ENCODE results near the gene RCAN3.
A peak's percentile ranks its signal among the peaks of the same experiment; 100 is the strongest.
"Not testable (repeated sequence)": the region's sequence is repeated elsewhere in the genome, so short reads cannot be mapped to it uniquely, and the experiment has no call there.

The RCAN3 gene

DNA sequence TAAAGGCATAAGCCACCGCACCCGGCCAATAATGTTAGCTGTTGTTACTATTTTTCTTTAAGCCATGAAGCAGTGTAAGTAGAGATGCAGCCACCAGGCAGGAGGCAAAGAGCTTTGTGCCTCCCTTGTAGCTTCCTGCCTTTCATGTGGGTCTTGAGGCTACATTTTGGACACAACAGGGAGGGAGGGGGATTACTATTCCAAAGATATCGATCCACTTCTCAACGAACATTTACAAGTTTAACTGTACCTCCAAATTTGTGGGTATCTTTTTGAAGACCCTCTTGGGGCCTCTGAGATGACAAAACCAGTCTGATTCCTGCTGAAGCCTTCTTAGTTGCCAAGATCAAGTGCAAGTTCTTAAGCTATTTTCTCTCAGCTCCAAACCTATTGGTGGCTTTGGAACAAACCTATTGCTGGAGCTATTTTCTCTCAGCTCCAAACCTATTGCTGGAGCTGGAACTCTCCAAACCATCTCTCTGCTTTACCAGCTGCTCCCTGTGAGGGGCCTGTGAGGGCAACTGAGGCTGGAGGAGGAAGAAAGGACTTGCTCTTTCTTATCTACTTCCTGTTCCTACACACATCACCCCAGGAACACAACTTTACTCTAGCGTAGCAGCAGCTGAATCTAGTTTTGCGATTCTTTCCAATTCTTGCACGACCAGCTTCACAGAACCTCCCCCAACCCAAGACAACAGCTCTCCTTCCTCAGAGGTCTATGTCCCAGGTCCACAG lies 16.1 kb upstream of the RCAN3 start:
- no peak for DNase-seq

DNA sequence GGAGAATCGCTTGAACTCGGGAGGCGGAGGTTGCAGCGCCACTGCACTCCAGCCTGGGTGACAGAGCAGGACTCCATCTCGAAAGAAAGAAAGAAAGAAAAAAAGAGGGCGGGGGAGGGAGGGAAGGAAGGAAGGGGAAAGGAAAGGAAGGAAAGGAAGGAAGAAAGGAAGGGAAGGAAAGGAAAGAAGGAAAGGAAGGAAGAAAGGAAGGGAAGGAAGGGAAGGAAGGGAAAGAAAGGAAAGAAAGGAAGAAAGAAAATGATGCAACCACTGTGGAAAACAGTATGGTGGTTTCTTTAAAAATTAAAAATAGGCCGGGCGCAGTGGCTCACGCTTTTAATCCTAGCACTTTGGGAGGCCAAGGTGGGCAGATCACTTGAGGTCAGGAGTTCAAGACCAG lies 15.2 kb upstream of the RCAN3 start:
- DNase-seq: no peak

DNA sequence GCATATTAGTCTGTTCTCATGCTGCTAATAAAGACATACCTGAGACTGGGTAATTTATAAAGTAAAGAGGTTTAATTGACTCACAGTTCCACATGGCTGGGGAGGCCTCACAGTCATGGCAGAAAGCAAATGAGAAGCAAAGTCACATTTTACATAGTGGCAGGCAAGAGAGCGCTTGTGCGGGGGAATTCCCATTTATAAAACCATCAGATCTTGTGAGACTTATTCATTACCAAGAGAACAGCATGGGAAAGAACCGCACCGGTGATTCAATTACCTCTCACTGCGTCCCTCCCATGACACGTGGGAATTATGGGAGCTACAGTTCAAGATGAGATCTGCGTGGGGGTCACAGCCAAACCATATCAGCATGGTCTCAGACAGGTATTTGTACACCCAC lies 14.5 kb upstream of the RCAN3 start:
- DNase-seq: not testable (repeated sequence)

DNA sequence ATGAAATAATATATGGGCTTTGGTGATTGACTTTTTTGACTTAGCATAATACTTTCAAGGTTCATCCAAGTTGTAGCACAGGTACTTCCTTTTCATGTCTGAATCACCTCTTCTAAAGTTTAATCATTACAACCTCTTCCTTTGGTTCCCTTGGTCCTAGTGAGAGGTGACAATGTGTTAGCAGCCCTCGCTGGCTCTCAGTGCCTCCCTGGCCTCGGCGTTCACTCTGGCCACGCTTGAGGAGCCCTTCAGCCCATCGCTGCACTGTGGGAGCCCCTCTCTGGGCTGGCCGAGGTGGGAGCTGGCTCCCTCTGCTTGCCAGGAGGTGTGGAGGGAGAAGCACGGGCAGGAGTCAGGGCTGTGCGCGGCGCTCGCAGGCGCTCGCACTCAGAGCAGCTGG lies 13.0 kb upstream of the RCAN3 start:
- no peak for DNase-seq

DNA sequence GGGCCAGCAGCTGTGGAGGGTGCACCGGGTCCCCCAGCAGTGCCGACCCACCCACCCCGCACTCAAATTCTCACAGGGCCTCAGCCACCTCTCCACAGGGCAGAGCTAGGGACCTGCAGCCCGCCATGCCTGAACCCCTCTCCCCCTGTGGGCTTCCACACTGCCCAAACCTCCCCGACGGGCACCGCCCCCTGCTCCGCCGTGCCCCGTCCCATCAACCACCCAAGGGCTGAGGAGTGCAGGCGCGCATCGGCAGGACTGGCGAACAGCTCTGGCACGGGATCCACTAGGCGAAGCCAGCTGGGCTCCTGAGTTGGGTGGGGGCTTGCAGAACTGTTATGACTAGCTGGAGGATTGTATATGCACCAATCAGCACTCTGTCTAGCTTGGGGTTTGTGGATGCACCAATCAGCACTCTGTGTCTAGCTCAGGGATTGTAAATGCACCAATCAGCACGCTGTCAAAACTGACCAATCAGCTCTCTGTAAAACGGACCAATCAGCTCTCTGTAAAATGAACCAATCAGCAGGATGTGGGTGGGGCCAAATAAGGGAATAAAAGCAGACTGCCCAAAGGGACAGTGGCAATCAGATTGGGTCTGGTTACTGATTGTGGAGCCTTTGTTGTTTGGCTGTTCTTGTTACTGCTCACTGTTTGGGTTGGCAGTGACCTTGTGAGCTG lies 12.4 kb upstream of the RCAN3 start:
- no peak for DNase-seq

DNA sequence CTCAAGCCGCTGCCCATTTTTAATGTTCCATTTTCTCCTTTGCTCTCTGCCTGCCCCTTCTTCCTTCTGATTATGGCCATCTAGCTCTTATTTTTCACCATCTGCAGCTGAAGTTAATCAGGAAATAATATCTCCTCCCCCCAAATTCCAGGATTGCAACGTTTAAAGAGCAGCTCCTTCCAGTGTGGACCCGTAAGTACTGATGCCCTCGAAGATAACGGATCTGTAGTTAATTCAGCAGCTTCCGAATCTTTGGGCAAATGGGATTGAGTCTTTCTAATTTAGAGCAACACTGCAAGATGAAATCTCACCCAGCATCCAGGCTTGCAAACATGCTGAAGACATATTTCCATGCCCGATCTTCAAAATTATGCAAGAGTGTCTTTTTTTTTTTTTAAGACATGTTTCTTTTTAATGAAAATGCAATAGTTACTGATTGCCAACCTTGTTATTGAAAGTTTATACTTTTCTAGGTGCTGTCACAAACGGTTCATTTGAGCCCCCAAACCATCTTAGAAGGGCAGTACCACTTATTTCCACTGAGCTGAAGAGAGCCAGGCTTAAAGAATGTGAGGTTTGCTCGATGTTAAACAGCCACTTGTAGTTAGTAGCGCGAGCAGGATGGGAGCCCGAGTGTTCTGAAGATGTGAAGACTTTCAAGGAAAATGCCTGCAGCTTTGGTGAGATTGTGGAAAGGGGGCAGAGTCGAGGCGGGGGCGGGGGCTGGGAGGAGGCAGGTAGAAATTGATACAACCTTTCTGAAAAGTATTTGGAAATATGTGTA lies 10.9 kb upstream of the RCAN3 start:
- DNase-seq: no peak

DNA sequence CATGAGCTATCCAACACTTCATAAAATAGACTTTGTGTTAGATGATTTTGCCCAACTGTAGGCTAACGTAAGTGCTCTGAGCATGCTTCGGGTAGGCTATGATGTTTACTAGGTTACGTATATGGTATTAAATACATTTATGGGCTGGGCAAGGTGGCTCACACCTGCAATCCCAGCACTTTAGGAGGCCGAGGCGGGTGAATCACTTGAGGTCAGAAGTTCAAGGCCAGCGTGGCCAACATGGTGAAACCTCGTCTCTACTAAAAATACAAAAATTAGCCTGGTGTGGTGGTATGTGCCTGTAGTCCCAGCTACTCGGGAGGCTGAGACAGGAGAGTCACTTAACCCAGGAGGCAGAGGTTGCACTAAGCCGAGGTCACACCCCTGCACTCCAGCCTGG lies 9.7 kb upstream of the RCAN3 start:
- not testable (repeated sequence) for DNase-seq

DNA sequence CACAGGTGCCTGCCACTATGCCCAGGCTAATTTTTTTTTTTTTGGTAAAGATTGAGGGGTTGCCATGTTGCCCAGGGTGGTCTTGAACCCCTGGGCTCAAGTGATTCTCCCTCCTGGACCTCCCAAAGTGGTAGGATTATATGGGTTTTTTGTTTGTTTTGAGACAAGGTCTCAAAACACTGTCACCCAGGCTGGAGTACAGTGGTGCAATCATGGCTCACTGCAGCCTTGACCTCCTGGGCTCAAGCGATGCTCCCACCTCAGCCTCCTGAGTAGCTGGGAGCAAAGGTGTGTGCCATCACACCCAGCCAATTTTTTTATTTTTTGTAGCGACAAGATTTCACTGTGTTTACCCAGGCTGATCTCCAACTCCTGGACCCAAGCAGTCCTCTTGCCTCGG lies 8.9 kb upstream of the RCAN3 start:
- no peak for DNase-seq

DNA sequence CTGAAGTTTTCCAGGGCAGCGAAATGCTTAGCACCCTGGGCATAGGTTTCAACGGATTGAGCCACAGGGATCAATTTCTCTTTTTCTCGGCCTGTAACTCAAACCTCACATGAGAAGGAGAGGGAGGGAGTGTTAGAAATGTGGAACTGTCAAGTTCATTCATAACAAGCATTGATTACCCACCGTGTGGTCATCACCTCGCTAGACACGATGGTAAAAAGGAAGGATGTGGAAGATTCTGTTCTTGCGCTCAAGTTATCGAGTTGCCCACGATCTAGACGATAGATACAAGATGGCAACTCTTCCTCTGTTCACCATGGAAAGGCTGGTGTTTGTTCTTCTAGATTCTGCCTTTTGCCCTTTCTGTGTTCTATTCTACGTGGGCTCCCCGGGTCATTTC lies 4.0 kb upstream of the RCAN3 start:
- no peak for DNase-seq

DNA sequence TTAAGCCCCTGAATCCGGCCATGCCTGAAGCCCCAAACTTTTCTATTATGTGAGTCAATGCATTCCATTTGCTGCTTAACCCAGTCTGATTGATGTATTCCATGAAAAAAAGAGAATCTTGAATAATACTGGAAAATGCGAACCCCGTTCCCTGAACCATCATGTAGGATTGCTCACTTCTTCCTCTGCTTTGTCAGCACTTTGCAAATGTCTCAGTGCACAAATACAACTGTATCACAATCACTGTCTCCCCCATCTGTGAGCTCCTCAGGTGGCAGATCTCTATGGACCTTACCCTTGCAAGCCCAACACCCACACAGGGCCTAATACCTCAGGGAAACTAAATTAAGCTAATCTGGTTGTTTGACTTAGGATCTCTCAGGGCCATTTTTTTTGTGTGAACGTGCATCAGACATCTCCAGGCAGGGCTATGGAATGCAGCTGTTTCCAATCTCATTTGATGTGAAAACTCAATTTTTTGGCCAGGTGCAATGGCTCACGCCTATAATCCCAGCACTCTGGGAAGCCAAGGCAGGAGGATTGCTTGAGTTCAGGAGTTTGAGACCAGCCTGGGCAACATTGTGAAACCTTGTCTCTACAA lies 2.1 kb upstream of the RCAN3 start:
- no peak for DNase-seq

DNA sequence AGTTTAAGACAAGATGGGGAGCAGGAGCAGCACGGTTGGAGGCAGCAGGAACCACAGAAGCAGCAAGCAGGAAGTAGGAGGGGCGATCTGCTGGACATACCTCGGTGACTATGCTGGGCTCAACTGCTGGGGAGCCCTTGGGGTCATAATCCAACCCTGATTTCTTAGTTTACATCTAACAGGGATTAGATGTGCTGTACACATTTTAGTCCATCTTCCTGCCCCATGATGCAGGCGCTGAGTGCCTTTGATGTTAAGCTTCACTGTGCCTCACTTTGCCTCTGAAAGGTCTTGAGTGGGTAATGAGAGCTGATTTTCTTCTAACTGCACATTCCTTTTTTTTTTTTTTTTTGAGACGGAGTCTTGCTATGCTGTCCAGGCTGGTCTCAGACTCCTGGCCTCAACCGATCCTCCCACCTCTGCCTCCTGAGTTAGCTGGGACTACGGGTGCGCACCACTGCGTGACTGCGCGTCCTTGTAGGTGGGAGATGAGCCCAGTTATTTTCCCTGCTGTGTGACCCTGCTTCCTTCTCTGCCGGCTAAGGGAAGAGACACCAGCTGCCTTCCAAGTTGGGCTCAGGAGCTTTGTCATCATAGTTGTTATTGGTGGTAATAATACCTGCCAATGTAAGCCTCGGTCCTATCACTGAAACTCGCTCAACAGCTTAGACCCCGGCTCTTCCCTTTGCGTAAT lies 1.1 kb upstream of the RCAN3 start:
- DNase-seq: no peak

DNA sequence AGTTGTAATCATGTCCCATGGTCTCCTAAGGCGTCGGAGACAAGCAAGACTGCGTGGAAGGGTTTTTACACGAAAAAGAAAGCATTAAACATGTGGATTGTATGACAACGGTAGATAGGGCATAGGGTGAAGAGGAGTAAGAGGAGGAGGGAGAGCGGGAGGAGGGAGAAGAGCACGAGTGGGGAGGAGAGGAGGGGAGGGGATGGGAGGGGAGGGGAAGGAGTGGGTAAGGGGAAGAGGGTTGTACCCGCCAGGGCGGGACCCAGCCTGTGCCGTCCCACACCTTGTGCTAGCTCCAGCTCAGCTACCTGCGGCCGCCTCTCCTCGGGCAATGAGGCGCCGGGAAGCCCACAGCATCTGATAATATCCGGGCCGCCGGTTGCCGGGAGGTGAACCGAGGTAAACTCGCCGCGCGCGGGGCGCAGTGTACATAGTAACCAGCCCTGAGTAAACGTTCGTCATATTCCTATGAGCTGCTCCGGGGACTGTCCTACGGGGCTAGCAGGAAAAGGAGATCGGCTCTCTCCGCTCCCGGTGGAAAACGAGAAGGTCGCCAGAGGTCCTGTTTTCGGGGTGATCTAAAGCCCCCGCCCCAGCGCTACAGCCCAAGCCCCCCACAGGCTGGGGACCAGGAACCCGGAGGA lies 449 bp upstream of the RCAN3 start:
- peak; percentile 32 for DNase-seq

DNA sequence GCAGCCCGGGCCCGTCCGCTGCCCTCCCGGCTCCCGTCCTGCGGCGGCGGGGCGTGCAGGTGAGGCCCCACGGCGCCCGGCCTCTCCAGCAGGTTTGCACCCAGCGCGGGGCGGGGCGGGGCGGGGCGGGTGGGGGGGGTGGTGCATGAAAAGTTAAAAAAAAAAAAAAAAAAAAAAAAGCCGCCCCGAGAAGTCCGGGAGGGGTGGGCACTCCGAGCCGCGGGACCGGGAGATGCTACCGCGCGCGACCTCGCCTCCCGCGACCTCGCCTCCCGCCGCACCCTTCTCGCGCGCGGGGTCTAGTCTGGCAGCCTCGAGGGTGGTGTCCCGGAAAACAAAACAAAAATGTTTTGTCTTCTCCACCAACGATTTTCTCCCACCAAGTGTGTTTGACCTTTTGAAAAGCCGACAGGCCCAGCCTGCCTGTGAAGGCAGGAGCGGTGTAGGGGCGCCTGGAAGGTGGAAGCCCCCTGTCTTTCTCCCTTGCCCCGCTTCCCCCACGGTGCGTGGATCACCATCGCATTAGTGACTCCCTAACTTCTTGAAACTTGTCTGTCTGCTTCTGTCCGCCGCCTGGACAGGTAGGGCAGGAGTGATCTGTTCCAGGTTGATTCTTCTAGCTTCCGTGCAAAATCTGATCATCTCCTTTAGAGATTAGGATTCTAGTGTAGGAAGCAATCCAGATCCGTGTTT lies 569 bp downstream of the RCAN3 start:
- no peak for DNase-seq

DNA sequence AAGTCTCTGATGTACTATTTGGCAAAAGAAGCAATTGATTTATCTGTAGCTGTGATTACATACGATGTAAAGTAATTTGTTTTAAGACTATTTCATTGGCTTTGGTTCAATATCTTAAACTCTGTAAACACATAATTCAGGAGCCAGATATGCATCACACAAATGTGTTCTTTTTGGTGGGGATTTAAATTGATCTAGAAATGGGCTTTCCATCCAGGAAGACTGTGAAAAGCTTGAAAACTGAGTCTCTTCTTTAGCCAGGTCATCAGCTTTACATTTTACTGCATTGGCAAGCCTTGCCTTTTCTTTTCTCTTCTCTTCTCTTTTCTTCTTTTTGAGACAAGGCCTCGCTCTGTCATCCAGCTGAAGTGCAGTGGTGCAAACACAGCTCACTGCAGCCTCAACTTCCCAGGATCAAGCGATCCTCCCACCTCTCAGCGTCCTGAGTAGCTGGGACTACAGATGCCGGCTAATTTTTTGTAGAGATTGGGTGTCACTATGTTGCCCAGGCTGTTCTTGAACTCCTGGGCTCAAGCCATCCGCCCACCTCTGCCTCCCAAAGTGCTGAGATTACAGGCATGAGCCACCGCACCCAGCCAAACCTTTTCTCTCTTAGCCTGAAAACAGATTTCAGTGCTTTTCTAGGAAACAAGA lies 1.4 kb downstream of the RCAN3 start:
- DNase-seq: peak; percentile 9

DNA sequence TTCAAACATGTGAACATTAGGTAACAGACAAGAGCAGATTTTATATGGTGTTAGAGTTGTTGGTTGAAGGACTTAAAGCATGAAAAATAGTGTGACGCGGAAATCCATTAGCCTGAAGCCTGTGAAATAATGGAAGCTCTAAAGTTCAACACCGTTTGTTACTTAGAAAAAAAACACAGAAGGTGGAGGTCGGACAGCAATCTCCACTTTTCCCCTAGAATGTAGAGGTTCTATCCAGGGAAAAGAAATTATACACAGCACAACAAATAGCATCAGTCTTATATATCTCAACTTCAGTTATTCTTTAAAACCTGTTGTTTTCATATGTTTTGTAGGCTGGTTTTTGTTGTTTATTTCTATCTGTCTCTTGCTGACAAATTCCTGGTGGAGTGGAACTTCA lies 1.9 kb downstream of the RCAN3 start:
- no peak for DNase-seq

DNA sequence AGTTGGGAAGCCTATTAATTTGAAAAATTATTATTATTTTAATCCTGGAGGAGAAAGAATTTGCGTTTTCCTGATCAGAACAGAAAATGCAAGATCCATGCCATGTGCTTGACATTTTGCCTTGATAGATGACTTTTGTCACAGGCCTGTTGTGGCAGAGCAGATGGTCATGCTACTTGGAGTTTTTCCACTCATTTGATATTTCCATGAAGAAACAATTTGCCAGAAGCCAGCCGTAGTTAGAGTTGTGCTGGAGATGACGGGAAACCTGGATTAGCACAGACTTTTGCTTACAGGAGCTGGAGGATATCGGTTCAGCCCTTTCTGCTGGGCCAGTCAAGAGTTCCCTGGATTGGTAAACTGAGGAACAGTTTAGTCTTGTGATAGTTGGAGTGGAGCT lies 3.2 kb downstream of the RCAN3 start:
- peak; percentile 77 for DNase-seq

DNA sequence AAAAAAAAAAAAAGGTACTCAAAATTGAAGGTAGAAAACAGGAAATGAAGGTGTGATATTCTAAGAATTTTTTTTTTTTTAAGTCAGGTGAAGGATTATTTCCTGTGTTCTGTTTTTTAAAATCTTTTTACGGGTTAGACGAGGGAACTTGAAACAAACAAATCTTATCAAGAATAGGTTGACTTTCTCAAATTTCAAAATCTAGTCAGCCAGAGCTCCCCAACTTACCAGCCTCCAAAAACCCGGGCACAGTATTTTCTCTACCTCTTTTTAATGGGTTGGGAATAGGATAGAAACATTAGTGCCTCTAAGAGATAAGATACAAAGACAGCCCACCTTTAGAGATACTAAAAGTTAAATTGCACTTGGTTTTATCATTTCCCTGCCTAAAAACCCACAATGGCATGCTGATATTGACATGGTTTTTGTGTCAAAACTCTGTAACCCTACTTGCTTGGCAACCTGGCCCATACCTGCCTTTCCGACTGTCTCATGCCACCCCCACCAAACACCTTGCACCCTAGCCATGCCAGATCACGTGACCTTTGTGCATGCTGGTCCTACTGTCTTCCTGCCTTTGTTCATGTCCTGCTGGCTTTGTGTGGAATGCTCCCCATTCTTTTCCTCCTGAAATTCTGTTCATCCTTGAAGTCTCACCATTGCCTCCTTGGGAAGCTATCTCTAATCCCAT lies 4.2 kb downstream of the RCAN3 start:
- no peak for DNase-seq

DNA sequence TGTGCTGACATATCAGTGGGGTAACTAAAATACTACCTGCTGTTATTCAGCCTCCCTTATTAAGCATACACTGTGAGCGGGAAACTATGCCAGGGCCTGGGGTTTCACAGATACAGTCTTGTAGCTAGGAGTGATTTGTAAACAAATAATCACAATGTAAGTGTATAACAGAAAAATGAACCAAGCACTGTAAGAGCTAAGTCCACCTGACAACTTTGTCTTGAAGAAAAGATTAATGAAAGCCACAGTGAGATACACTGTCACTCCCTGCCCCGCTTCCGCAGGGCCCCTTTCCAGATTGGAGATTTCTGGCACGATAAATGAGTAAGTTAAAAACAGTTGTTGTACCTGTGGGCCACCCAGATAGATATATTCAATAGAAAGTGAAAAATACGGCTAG lies 4.8 kb downstream of the RCAN3 start:
- no peak for DNase-seq

DNA sequence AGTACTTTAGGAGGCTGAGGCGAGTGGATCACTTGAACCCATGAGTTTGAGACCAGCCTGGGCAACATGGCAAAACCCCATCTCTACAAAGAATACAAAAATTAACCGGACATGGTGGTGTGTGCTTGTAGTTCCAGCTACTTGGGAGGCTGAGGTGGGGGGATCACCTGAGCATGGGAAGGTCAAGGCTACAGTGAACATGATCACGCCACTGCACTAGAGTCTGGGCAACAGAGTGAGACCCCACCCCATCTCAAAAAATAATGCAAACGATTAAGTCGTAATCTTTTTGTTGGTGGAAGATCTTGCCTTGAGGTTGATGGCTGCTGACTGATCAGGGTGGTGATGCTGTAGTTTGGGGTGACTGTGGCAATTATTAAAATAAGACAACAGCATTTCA lies 6.3 kb downstream of the RCAN3 start:
- no peak for DNase-seq

DNA sequence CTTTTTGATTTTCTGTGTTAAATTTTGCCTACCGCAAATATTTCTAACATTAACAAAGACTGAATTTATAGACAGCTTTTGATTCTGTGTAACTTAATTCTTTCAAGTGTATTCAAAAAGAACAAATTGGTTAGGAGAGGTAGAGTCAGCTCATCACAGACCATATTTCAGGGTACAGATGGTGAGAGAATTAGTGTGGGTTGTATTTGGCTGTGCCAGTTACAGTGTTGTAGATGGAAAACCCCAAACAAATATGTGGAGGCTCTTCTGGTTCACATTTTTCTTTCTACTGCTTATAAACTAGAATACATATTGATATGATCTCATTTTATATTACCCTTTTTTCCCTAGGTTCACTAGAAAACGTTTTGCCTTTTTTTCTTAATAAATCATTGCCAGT lies 11.1 kb downstream of the RCAN3 start:
- no peak for DNase-seq

DNA sequence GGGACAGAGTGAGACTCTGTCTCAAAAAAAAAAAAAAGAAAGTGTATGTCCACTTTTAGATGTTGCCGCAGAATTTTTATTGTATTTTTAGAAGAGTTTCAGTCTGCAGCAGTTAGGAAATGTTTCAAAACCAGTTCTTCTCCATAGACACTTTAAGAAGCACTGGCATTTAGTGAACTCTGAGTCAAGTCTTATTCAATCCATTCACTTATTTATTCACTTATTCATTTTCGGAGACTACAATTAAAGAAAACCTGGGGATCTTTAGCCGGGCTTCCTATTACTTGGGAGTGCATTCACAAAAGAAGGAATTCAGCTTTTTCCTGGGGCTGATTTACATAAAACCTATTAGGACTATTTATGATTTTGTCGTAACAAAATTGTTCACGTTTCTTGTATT lies 12.3 kb downstream of the RCAN3 start:
- no peak for DNase-seq

All from NCI-H1694 treated with DMSO at 0.1 percent for 48 hours (cell line).